ENCODE results near the gene GDPD4. TPM values are rescaled to one million over a fixed set of nuclear protein-coding genes. Genes with fewer than 3 reads are reported as not detected.

The GDPD4 gene
- total RNA-seq, 1 donor from 2014 or later: not detected

DNA sequence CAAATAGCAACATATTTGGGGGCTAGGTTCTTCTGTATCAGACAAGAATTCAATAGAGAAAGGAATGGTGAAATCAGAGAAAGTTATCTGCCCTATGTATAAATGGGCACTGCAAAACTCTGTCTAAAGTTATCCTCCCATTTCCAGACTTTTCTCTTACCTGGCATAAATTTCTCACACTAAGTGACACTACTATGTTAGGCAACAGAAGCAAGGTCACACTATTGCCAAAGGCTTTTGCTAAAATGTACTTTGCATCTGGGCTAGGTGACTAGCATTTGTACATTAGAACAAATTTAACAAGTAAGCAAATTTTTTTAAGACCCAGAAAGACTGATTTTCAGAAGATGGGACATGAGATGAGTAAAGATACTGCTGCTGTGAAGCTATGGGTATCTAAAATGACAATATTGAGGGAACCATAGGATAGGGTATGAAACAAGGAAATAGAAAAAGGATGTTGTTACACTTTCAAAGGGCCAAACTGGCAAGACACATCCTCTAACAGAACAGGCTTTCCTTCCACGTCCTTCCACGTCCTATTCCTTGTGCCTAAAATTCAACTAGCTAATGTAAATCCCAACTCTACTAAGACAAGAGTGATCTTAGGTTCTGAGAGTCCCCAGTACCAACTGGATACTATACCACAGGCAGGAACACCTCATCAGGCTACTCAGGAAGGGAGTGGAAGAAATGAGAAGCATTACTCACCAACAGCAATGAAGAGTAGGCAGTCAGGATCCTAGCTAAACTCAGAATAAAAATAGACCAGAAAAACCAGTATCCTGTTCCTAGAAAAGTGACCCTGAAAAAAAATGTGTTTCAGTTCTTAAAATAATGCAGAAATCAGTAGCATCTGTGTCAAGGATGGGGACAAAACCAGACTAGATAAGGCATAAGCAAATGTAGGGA, 22.6 kb downstream of the GDPD4 start:
- TF ChIP-seq, protein P1, sequence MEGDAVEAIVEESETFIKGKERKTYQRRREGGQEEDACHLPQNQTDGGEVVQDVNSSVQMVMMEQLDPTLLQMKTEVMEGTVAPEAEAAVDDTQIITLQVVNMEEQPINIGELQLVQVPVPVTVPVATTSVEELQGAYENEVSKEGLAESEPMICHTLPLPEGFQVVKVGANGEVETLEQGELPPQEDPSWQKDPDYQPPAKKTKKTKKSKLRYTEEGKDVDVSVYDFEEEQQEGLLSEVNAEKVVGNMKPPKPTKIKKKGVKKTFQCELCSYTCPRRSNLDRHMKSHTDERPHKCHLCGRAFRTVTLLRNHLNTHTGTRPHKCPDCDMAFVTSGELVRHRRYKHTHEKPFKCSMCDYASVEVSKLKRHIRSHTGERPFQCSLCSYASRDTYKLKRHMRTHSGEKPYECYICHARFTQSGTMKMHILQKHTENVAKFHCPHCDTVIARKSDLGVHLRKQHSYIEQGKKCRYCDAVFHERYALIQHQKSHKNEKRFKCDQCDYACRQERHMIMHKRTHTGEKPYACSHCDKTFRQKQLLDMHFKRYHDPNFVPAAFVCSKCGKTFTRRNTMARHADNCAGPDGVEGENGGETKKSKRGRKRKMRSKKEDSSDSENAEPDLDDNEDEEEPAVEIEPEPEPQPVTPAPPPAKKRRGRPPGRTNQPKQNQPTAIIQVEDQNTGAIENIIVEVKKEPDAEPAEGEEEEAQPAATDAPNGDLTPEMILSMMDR (IDR thresholded peaks at IDR 0.05): no peak
- peaks cover 20% of the 10 kb centered on the region for H3K27me3 Mint-ChIP-seq (ENCODE audit: unreplicated experiment)
- H3K4me1 Mint-ChIP-seq (ENCODE audit: unreplicated experiment): no peaks in the 10 kb centered on the region
- no peak overlapping the region for H3K27ac Mint-ChIP-seq (ENCODE audit: unreplicated experiment)
- DNase-seq (ENCODE audit: extremely low spot score, unreplicated experiment): no peak
- H3K9me3 Mint-ChIP-seq (ENCODE audit: unreplicated experiment): peaks cover 16% of the 10 kb centered on the region
- H3K36me3 Mint-ChIP-seq (ENCODE audit: unreplicated experiment): no peaks in the 10 kb centered on the region
- H3K4me3 Mint-ChIP-seq (ENCODE audit: unreplicated experiment): no peak overlapping the region

DNA sequence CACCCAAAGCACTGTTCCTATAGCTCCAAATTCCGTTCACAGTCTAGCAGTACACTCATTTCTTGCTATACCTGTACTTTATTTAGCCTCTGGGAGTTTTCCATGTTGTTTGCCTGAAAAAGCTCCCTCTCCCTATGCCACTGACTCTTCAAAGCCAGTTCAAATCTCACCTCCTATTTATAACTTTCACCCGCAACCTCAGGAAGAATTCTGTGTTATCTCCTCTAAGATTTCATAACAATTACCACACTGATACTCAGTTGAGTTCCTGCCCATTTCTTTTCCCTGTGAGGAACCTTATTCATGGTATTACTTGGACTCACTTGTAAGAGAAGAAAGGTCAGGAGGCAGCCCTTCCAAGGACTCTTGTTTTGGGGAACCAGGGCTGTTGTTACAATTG, 25.2 kb downstream of the GDPD4 start:
- H3K36me3 Mint-ChIP-seq (ENCODE audit: unreplicated experiment): no peaks in the 10 kb centered on the region
- no peak for DNase-seq (ENCODE audit: extremely low spot score, unreplicated experiment)
- TF ChIP-seq, protein P1 (IDR thresholded peaks at IDR 0.05): no peak
- no peaks in the 10 kb centered on the region for H3K4me1 Mint-ChIP-seq (ENCODE audit: unreplicated experiment)
- H3K27me3 Mint-ChIP-seq (ENCODE audit: unreplicated experiment): peaks cover 25% of the 10 kb centered on the region
- H3K27ac Mint-ChIP-seq (ENCODE audit: unreplicated experiment): no peak overlapping the region
- H3K4me3 Mint-ChIP-seq (ENCODE audit: unreplicated experiment): no peak overlapping the region
- H3K9me3 Mint-ChIP-seq (ENCODE audit: unreplicated experiment): peaks cover 15% of the 10 kb centered on the region

DNA sequence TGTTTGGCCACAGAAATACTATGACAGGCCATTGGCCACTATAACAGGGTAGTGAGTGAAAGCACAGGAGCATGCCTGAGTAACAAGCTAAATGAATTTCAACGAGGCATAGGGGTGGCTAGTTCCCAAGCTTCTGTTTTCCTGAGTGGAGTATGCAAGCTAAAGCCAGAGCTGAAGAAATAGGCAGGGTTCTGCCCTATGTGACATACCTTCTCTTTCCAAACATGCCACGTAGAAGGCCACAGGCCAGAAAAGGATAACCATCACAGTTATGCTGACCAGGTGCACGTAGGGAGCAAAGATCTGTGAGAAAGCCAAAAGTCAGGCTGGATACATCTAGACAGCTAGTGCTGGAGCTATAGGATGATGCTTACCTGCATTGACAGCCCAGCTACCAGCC, 30.6 kb downstream of the GDPD4 start:
- H3K36me3 Mint-ChIP-seq (ENCODE audit: unreplicated experiment): no peaks in the 10 kb centered on the region

DNA sequence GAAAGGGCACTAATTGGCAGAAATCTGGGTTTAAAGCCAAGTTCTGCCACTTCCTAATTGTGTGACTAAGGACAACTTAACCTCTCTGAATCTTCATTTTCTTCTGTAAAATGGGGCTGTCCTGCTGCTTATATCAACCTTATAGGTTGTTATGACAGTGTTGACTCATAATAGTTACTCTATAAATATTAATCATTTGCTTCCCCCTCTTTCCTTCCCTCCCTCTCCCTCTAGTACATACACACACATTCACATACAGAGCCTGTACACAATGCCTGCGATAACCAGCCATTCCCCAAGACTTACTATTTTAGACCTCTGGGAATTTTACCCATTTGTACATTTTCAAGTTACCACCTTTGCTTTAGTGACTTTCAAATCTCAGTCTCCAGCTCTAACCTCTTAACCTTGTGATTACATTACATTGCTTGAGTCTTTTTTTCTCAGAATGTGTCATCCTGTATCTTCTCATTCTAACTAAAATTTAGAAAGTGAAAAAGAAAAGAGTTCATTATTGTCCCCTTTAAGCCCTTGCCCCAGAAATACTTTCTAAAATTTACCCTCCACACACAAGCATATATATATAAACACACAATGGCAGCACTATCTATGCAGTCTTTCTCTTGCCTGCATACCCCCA, 31.9 kb downstream of the GDPD4 start:
- H3K4me1 Mint-ChIP-seq (ENCODE audit: unreplicated experiment): peaks cover 6% of the 10 kb centered on the region
- no peaks in the 10 kb centered on the region for H3K9me3 Mint-ChIP-seq (ENCODE audit: unreplicated experiment)
- no peaks in the 10 kb centered on the region for H3K36me3 Mint-ChIP-seq (ENCODE audit: unreplicated experiment)
- no peak overlapping the region for H3K4me3 Mint-ChIP-seq (ENCODE audit: unreplicated experiment)
- TF ChIP-seq, protein P1 (IDR thresholded peaks at IDR 0.05): no peak
- no peak overlapping the region for H3K27ac Mint-ChIP-seq (ENCODE audit: unreplicated experiment)
- DNase-seq (ENCODE audit: extremely low spot score, unreplicated experiment): no peak
- peaks cover 17% of the 10 kb centered on the region for H3K27me3 Mint-ChIP-seq (ENCODE audit: unreplicated experiment)

More for the DNA sequence above, 30.6 kb downstream of the GDPD4 start:
- no peaks in the 10 kb centered on the region for H3K9me3 Mint-ChIP-seq (ENCODE audit: unreplicated experiment)
- H3K4me3 Mint-ChIP-seq (ENCODE audit: unreplicated experiment): no peak overlapping the region
- H3K4me1 Mint-ChIP-seq (ENCODE audit: unreplicated experiment): peaks cover 6% of the 10 kb centered on the region
- peaks cover 21% of the 10 kb centered on the region for H3K27me3 Mint-ChIP-seq (ENCODE audit: unreplicated experiment)
- DNase-seq (ENCODE audit: extremely low spot score, unreplicated experiment): no peak
- no peak overlapping the region for H3K27ac Mint-ChIP-seq (ENCODE audit: unreplicated experiment)
- TF ChIP-seq, protein P1 (IDR thresholded peaks at IDR 0.05): no peak

DNA sequence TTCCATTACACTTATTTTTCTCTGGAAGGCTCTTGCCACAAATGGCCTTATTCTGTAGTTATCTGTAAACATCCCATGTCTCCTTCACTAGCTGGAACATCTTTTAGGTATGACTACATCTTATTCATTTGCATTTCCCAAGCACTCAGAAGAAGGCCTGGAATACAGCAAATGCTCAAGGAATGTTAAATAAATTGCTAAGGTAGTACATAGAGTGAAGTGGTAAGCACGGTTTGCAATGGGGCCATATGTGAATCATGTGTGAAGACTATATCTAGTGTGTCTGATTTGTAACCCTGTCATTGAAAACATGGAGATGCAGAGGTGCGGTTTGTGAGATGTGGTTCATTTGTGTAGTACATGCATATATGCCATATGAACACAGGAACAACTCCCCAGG, 33.5 kb downstream of the GDPD4 start:
- Mint-ChIP-seq H3K4me1 (ENCODE audit: unreplicated experiment) (peaks cover 6% of the 10 kb centered on the region), H3K27me3 (ENCODE audit: unreplicated experiment) (peaks cover 28% of the 10 kb centered on the region), H3K4me3 (ENCODE audit: unreplicated experiment) (no peak overlapping the region), H3K9me3 (ENCODE audit: unreplicated experiment) (peaks cover 16% of the 10 kb centered on the region), H3K27ac (ENCODE audit: unreplicated experiment) (no peak overlapping the region), H3K36me3 (ENCODE audit: unreplicated experiment) (no peaks in the 10 kb centered on the region)
- DNase-seq (ENCODE audit: extremely low spot score, unreplicated experiment): no peak
- TF ChIP-seq, protein P1 (IDR thresholded peaks at IDR 0.05): no peak
